ENCODE results near the gene TSSK2. TPM values are rescaled to one million over a fixed set of nuclear protein-coding genes. Genes with fewer than 3 reads are reported as not detected.

TSSK2 gene
- total and polyA plus RNA-seq, 4 donors = 0.08 to 0.25 (median 0.08) TPM; not detected in 1

- DNase-seq = peak in 2 of 3 donors; percentile 38 to 48
- no peak for ATAC-seq (ENCODE audit: insufficient read depth, low FRiP score)
- H3K36me3 ChIP-seq (ENCODE audit: control insufficient read depth in 4 of 4, insufficient read depth in 4 of 4, low read length in 4 of 4) = no peaks in the 10 kb centered on the region
- H3K9ac ChIP-seq (ENCODE audit: insufficient read depth in 1 of 2, low read length in 2 of 2) = no peak overlapping the region
- H3K9me3 ChIP-seq (ENCODE audit: control insufficient read depth in 4 of 4, insufficient read depth in 3 of 4, low read length in 3 of 4) = no peaks in the 10 kb centered on the region
- TF ChIP-seq CTCF (IDR thresholded peaks at IDR 0.05; ENCODE audit: control extremely low read depth, extremely low read depth) = no peak
- H3K4me3 ChIP-seq = no peak overlapping the region
- whole genome bisulfite sequencing, 2 donors = 68 to 84% methylated on average over 5 of the region's 5 CpGs
- H3K27ac ChIP-seq (ENCODE audit: low read depth in 1 of 2, low read length in 1 of 2) = peak overlapping the region in 1 of 2 donors; percentile 15
- H3K4me1 ChIP-seq (ENCODE audit: control insufficient read depth in 5 of 5, insufficient read depth in 5 of 5, low read length in 5 of 5) = peaks cover 10 to 42% (median 13%) of the 10 kb centered on the region in 5 donors
- no peaks in the 10 kb centered on the region for H3K27me3 ChIP-seq (ENCODE audit: control insufficient read depth in 3 of 3, insufficient read depth in 3 of 3, low read length in 2 of 3)
These were observed 27.0 kb upstream of the TSSK2 start for GRCh38 chr22:19103880-19104821.

- Histone ChIP-seq H3K9me3 (ENCODE audit: control insufficient read depth in 4 of 4, insufficient read depth in 3 of 4, low read length in 3 of 4) (no peaks in the 10 kb centered on the region), H3K27ac (ENCODE audit: low read depth in 1 of 2, low read length in 1 of 2) (no peak overlapping the region), H3K4me1 (ENCODE audit: control insufficient read depth in 5 of 5, insufficient read depth in 5 of 5, low read length in 5 of 5) (peaks cover 12 to 53% (median 21%) of the 10 kb centered on the region in 5 donors), H3K9ac (ENCODE audit: insufficient read depth in 1 of 2, low read length in 2 of 2) (no peak overlapping the region), H3K4me3 (no peak overlapping the region), H3K36me3 (ENCODE audit: control insufficient read depth in 4 of 4, insufficient read depth in 4 of 4, low read length in 4 of 4) (no peaks in the 10 kb centered on the region), H3K27me3 (ENCODE audit: control insufficient read depth in 3 of 3, insufficient read depth in 3 of 3, low read length in 2 of 3) (no peaks in the 10 kb centered on the region)
- no peak for TF ChIP-seq CTCF (IDR thresholded peaks at IDR 0.05; ENCODE audit: control extremely low read depth, extremely low read depth)
- no peak for ATAC-seq (ENCODE audit: insufficient read depth, low FRiP score)
- DNase-seq = no peak
- 95 to 98% methylated on average over 8 of the region's 8 CpGs for WGBS, 2 donors
These were observed 25.7 kb upstream of the TSSK2 start for GRCh38 chr22:19105456-19105855.

- TF ChIP-seq CTCF (IDR thresholded peaks at IDR 0.05; ENCODE audit: control extremely low read depth, extremely low read depth) = no peak
- Histone ChIP-seq H3K27me3 (ENCODE audit: control insufficient read depth in 3 of 3, insufficient read depth in 3 of 3, low read length in 2 of 3) (no peaks in the 10 kb centered on the region), H3K4me1 (ENCODE audit: control insufficient read depth in 5 of 5, insufficient read depth in 5 of 5, low read length in 5 of 5) (peaks cover 13 to 53% (median 21%) of the 10 kb centered on the region in 5 donors), H3K36me3 (ENCODE audit: control insufficient read depth in 4 of 4, insufficient read depth in 4 of 4, low read length in 4 of 4) (no peaks in the 10 kb centered on the region), H3K27ac (ENCODE audit: low read depth in 1 of 2, low read length in 1 of 2) (no peak overlapping the region), H3K4me3 (no peak overlapping the region), H3K9me3 (ENCODE audit: control insufficient read depth in 4 of 4, insufficient read depth in 3 of 4, low read length in 3 of 4) (no peaks in the 10 kb centered on the region), H3K9ac (ENCODE audit: insufficient read depth in 1 of 2, low read length in 2 of 2) (no peak overlapping the region)
- 68 to 73% methylated on average over 18 of the region's 18 CpGs for WGBS, 2 donors
- DNase-seq (no peak), ATAC-seq (ENCODE audit: insufficient read depth, low FRiP score) (no peak)
These were observed 25.0 kb upstream of the TSSK2 start for GRCh38 chr22:19105867-19106802.

Measured in lung (tissue), 12 donors.